ENCODE measurements around the gene LRRC27.

Gene LRRC27

GRCh38 chr10:132390921-132391675 is 59.1 kb downstream of the LRRC27 start:
- DNase-seq (ENCODE audit: low read depth in 2 of 2): no peak

- DNase-seq (ENCODE audit: low read depth in 2 of 2): no peak
Measured at GRCh38 chr10:132391676-132392020, 59.7 kb downstream of the LRRC27 start.

GRCh38 chr10:132392184-132392800 is 60.3 kb downstream of the LRRC27 start:
- no peak for DNase-seq (ENCODE audit: low read depth in 2 of 2)

GRCh38 chr10:132392811-132393694 is 61.1 kb downstream of the LRRC27 start:
- DNase-seq (ENCODE audit: low read depth in 2 of 2): no peak

GRCh38 chr10:132393695-132394181 is 61.7 kb downstream of the LRRC27 start:
- DNase-seq (ENCODE audit: low read depth in 2 of 2): no peak

GRCh38 chr10:132394201-132394811 is 62.3 kb downstream of the LRRC27 start:
- DNase-seq (ENCODE audit: low read depth in 2 of 2): no peak

- no peak for DNase-seq (ENCODE audit: low read depth in 2 of 2)
Measured at GRCh38 chr10:132394936-132395703, 63.1 kb downstream of the LRRC27 start.

- DNase-seq (ENCODE audit: low read depth in 2 of 2): no peak
Measured at GRCh38 chr10:132395704-132396493, 63.9 kb downstream of the LRRC27 start.

GRCh38 chr10:132396494-132397035 is 64.6 kb downstream of the LRRC27 start:
- DNase-seq (ENCODE audit: low read depth in 2 of 2): peak; percentile 40 to 43

GRCh38 chr10:132397036-132397541 is 65.1 kb downstream of the LRRC27 start, which contains the start of gene PWWP2B:
Gene PWWP2B, plus strand, starts transcription at chr10:132397200. Its CDS starts 27 bp downstream, at chr10:132397227.
- no peak for DNase-seq (ENCODE audit: low read depth in 2 of 2)

GRCh38 chr10:132397671-132398565 is 65.9 kb downstream of the LRRC27 start:
- DNase-seq (ENCODE audit: low read depth in 2 of 2): no peak

- DNase-seq (ENCODE audit: low read depth in 2 of 2): no peak
Measured at GRCh38 chr10:132398566-132398991, 66.6 kb downstream of the LRRC27 start.

- DNase-seq (ENCODE audit: low read depth in 2 of 2): no peak
Measured at GRCh38 chr10:132399117-132400035, 67.4 kb downstream of the LRRC27 start.

GRCh38 chr10:132400041-132400546 is 68.1 kb downstream of the LRRC27 start:
- DNase-seq (ENCODE audit: low read depth in 2 of 2): no peak

GRCh38 chr10:132400547-132401151 is 68.7 kb downstream of the LRRC27 start:
- DNase-seq (ENCODE audit: low read depth in 2 of 2): no peak

GRCh38 chr10:132401401-132402118 is 69.6 kb downstream of the LRRC27 start:
- no peak for DNase-seq (ENCODE audit: low read depth in 2 of 2)

All from stimulated activated CD8-positive, alpha-beta memory T cell treated with anti-CD3 and anti-CD28 coated beads, Interleukin-15, amount 100 ng/mL, for 48 hours (primary cell).